ENCODE results near the gene HTRA1.
A peak's percentile ranks its signal among the peaks of the same experiment; 100 is the strongest.

The HTRA1 gene

DNA sequence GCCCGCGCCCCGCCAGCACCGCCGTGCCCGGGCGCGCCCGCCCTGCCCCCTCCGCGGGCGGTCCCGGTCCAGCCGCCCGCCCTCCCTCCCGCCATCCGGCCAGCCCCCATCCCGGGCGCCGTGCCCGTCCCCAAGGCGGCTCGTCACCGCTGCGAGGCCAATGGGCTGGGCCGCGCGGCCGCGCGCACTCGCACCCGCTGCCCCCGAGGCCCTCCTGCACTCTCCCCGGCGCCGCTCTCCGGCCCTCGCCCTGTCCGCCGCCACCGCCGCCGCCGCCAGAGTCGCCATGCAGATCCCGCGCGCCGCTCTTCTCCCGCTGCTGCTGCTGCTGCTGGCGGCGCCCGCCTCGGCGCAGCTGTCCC lies at the start of gene HTRA1:
Gene HTRA1, plus strand, starts transcription at position 187 of the 362 bp plus-strand sequence. Its CDS starts 100 bp downstream, at position 287.
- Histone ChIP-seq H3K27me3 (ENCODE audit: insufficient read depth, low read length) (no peaks in the 10 kb centered on the region), H2AFZ (ENCODE audit: low read length, unreplicated experiment) (peak within 1 kb of the TSS; percentile 57), H3K36me3 (ENCODE audit: insufficient read depth, low read length) (0 out of 2 replicates have a peak, but pooled peaks cover 8% of the 10 kb centered on the region), H3K79me2 (ENCODE audit: control insufficient read depth, insufficient read depth, low read length, unreplicated experiment) (peaks cover 45% of the 10 kb centered on the region), H3K4me1 (ENCODE audit: control insufficient read depth, insufficient read depth, low read length, unreplicated experiment) (peaks cover 33% of the 10 kb centered on the region), H3K27ac (ENCODE audit: low read depth, low read length) (peak within 1 kb of the TSS; percentile 51; the same call in 1 of the 2 replicates), H3K4me3 (ENCODE audit: low read depth, low read length) (peak within 1 kb of the TSS; percentile 86)

DNA sequence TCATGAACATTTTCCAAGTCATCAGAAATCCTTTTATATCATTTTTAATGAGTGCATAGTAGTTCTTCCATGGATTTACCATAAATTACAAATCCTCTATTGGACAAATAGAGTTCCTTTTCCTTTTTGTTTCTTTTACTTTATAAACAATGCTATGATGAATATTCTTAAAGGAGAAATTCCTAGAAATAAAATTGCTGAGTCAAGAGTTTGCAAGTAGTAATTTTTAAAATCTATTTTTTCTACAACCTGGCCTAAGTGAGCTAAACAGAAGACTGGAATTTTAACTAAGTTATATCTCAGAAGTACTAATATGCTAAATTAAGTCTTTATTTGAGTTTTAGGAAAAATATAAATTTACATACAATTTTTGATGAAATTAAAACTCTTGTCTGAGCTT lies 48.0 kb upstream of the HTRA1 start:
- no peak overlapping the region for H3K4me3 ChIP-seq (ENCODE audit: low read depth, low read length)
- no peak overlapping the region for H2AFZ ChIP-seq (ENCODE audit: low read length, unreplicated experiment)
- H3K36me3 ChIP-seq (ENCODE audit: insufficient read depth, low read length) = peaks cover 10% of the 10 kb centered on the region
- H3K4me1 ChIP-seq (ENCODE audit: control insufficient read depth, insufficient read depth, low read length, unreplicated experiment) = peaks cover 10% of the 10 kb centered on the region
- H3K79me2 ChIP-seq (ENCODE audit: control insufficient read depth, insufficient read depth, low read length, unreplicated experiment) = no peaks in the 10 kb centered on the region
- no peak overlapping the region for H3K27ac ChIP-seq (ENCODE audit: low read depth, low read length)
- no peaks in the 10 kb centered on the region for H3K27me3 ChIP-seq (ENCODE audit: insufficient read depth, low read length)

DNA sequence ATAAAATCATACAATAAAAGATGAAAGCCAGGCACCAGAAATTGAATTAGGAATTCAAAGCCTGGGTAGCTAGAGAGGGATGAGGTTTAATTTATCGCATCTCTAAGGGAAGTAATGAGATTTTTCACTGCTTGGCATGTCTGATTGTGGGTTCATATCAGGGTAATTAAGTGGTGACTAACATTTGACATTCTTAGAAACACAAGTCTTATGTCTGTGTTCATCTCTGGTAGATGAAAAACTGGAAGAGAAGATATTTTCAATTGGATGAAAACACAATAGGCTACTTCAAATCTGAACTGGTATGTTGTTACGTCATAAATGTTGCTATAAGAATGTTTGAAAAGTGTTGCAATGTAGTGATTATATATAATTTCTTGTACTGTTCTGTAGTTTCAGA lies 43.7 kb upstream of the HTRA1 start:
- H3K36me3 ChIP-seq (ENCODE audit: insufficient read depth, low read length) = peaks cover 10% of the 10 kb centered on the region
- peak overlapping the region; percentile 5 for H3K27ac ChIP-seq (ENCODE audit: low read depth, low read length)
- H3K4me3 ChIP-seq (ENCODE audit: low read depth, low read length) = no peak overlapping the region
- no peaks in the 10 kb centered on the region for H3K79me2 ChIP-seq (ENCODE audit: control insufficient read depth, insufficient read depth, low read length, unreplicated experiment)
- no peak overlapping the region for H2AFZ ChIP-seq (ENCODE audit: low read length, unreplicated experiment)
- H3K27me3 ChIP-seq (ENCODE audit: insufficient read depth, low read length) = no peaks in the 10 kb centered on the region
- H3K4me1 ChIP-seq (ENCODE audit: control insufficient read depth, insufficient read depth, low read length, unreplicated experiment) = peaks cover 46% of the 10 kb centered on the region

DNA sequence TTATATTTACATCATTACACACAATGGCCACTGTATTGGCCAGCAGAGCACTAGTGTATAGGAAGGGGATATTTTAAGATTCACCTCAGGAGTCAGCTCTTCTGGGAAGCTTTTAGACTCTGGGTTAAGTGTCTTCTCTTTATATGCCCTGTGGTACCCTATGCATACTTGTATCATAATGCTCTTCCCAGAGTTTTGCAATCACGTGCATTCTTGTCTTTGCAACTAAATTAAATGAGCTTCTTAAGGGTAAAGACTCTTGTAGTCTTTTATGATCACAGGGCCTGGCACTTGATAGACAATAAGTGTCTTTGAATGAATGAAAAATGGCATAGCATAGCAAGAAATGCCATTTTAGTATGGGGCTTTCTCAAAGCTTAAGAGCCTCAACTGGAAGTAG lies 42.3 kb upstream of the HTRA1 start:
- Histone ChIP-seq H3K79me2 (ENCODE audit: control insufficient read depth, insufficient read depth, low read length, unreplicated experiment) (no peaks in the 10 kb centered on the region), H3K4me3 (ENCODE audit: low read depth, low read length) (no peak overlapping the region), H3K36me3 (ENCODE audit: insufficient read depth, low read length) (peaks cover under 1% of the 10 kb centered on the region), H3K4me1 (ENCODE audit: control insufficient read depth, insufficient read depth, low read length, unreplicated experiment) (peaks cover 46% of the 10 kb centered on the region), H2AFZ (ENCODE audit: low read length, unreplicated experiment) (no peak overlapping the region), H3K27me3 (ENCODE audit: insufficient read depth, low read length) (no peaks in the 10 kb centered on the region), H3K27ac (ENCODE audit: low read depth, low read length) (peak overlapping the region; percentile 79; the same call in 1 of the 2 replicates)

DNA sequence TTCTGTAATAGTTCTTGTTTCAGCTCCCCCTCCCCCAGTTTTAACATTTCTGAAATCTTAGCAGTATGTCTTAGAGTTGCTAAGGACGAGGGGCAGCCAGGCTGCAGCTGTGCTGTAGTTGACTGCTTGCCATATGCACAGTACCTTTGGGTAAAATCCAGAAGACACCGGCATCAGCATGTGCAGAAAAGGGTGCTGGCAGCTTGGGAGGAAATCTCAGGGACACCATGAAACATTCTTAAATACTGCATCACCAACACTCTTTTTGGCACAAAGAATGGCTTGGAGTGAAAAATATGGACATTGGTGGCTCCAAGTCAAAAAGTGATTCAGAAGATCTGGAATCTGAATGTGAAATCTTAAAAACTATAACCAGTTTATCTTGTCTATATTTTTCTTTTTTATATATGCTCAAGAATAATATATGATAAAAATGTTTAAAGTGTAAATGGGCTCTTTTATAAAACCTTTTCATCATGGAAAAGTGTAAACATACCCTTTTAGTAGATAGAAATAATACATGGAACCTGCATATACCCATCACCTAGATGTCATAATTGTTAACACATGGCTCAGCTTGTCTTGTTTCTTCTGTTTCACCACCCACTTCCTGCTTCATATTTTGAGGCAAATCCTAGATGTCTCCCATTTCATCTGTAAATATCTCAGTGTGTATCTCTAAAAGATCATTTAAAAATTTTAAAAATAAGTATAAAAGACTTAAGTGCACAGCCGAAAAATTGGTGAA lies 41.3 kb upstream of the HTRA1 start:
- no peak overlapping the region for H2AFZ ChIP-seq (ENCODE audit: low read length, unreplicated experiment)
- H3K36me3 ChIP-seq (ENCODE audit: insufficient read depth, low read length) = no peaks in the 10 kb centered on the region
- no peaks in the 10 kb centered on the region for H3K79me2 ChIP-seq (ENCODE audit: control insufficient read depth, insufficient read depth, low read length, unreplicated experiment)
- H3K27ac ChIP-seq (ENCODE audit: low read depth, low read length) = peak overlapping the region; percentile 79
- H3K27me3 ChIP-seq (ENCODE audit: insufficient read depth, low read length) = no peaks in the 10 kb centered on the region
- no peak overlapping the region for H3K4me3 ChIP-seq (ENCODE audit: low read depth, low read length)
- H3K4me1 ChIP-seq (ENCODE audit: control insufficient read depth, insufficient read depth, low read length, unreplicated experiment) = peaks cover 46% of the 10 kb centered on the region

DNA sequence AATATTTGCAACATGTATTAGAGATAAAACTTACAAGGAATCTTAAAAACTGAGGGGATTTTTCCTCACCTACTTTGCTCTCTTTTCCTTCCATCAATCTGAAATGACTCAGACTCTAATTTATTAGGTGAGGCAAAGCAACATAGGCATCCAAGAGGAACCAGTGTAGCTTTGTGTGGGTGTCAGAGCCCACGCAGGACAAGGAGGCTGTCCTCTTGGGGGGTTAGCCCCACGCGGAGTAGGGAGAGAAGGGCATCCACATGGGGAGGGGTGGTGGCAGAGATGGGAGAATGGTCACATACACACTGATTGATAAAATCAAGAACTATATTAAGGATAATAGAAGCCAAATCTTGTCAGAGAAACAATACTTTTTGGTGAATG lies 40.7 kb upstream of the HTRA1 start:
- H3K27ac ChIP-seq (ENCODE audit: low read depth, low read length) = peak overlapping the region; percentile 79
- no peak overlapping the region for H2AFZ ChIP-seq (ENCODE audit: low read length, unreplicated experiment)
- H3K4me3 ChIP-seq (ENCODE audit: low read depth, low read length) = 0 out of 2 replicates have a peak overlapping the region, but pooled peaks have one; percentile 9
- no peaks in the 10 kb centered on the region for H3K36me3 ChIP-seq (ENCODE audit: insufficient read depth, low read length)
- peaks cover 46% of the 10 kb centered on the region for H3K4me1 ChIP-seq (ENCODE audit: control insufficient read depth, insufficient read depth, low read length, unreplicated experiment)
- H3K27me3 ChIP-seq (ENCODE audit: insufficient read depth, low read length) = no peaks in the 10 kb centered on the region
- no peaks in the 10 kb centered on the region for H3K79me2 ChIP-seq (ENCODE audit: control insufficient read depth, insufficient read depth, low read length, unreplicated experiment)

DNA sequence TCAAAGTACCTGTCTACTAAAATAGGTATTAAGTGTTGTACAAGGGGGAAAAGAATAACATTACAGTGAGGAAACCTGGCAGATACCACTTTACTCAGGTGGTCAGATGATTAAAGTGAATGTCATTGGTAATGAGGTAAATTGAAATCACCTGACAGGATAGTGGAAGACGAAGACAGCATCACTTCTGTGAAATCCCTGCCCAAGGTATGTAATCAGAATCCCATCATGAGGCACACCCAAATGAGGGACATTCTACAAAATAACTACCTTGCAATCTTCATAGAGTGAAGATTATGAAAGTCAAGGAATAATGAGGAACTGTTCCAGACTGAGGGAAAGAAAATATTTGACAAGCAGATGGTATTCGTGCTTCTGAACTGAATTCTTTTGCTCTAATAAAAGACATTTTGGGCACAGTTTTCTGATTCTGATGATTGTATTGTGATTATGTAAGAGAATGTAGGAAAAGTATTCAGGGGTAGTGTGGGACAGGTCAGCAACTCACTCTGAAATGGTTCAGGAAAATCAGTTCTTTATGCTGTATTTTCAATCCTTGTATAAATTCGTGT lies 40.2 kb upstream of the HTRA1 start:
- Histone ChIP-seq H3K27ac (ENCODE audit: low read depth, low read length) (peak overlapping the region; percentile 79), H3K79me2 (ENCODE audit: control insufficient read depth, insufficient read depth, low read length, unreplicated experiment) (no peaks in the 10 kb centered on the region), H3K4me3 (ENCODE audit: low read depth, low read length) (0 out of 2 replicates have a peak overlapping the region, but pooled peaks have one; percentile 9), H3K36me3 (ENCODE audit: insufficient read depth, low read length) (no peaks in the 10 kb centered on the region), H3K4me1 (ENCODE audit: control insufficient read depth, insufficient read depth, low read length, unreplicated experiment) (peaks cover 46% of the 10 kb centered on the region), H3K27me3 (ENCODE audit: insufficient read depth, low read length) (no peaks in the 10 kb centered on the region), H2AFZ (ENCODE audit: low read length, unreplicated experiment) (no peak overlapping the region)

DNA sequence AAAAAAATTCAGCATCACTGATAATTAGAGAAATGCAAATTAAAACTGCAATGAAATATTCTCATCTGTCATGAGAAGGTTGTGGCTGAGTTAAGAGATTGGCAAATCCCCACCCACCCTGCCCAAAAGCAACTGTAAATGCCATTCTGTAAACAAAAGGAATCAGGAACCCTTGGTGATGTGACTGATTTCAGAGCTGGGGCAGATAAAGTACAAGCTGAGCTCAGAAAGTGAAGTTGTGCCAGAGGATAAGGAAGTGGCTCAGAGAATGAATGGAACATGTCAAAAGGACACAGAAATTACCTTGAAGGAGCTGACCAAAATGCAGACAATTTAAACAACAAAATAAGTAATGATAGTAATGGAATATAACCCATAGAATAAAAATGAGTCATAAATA lies 39.6 kb upstream of the HTRA1 start:
- no peak overlapping the region for H2AFZ ChIP-seq (ENCODE audit: low read length, unreplicated experiment)
- H3K27me3 ChIP-seq (ENCODE audit: insufficient read depth, low read length) = no peaks in the 10 kb centered on the region
- H3K36me3 ChIP-seq (ENCODE audit: insufficient read depth, low read length) = no peaks in the 10 kb centered on the region

DNA sequence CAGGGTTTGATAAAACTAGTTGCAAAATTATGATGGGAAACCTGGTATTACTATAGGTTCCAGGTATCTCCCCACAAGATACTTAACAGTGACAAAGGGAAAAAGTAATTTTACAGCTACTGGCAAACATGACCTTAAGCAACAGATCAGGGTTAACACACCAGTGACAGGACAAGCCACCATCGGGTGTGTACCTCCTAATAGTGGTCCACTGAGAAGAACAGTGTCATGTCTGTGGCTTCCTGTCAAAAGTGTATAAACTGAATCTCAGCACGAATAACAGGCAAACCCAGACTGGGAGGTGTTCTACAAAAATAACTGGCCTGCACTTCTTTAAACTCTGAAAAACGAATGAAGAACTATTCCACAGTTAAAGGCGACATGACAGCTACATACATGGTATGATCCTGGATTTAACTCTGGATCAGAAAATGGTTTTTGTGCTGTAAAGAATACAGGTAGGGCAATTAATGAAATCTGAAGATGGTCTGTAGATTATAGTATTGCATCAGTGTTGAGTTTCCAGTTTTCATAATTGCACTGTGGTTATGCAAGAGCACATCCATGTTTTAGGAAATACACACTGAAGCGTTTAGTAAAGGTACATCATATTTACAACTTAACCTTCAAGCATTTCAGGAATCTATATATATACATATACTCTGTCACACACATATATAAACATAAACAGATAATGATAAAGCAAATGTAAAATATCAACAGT lies 38.9 kb upstream of the HTRA1 start:
- Histone ChIP-seq H3K36me3 (ENCODE audit: insufficient read depth, low read length) (no peaks in the 10 kb centered on the region), H3K27ac (ENCODE audit: low read depth, low read length) (no peak overlapping the region), H3K4me3 (ENCODE audit: low read depth, low read length) (no peak overlapping the region), H2AFZ (ENCODE audit: low read length, unreplicated experiment) (no peak overlapping the region), H3K79me2 (ENCODE audit: control insufficient read depth, insufficient read depth, low read length, unreplicated experiment) (no peaks in the 10 kb centered on the region), H3K4me1 (ENCODE audit: control insufficient read depth, insufficient read depth, low read length, unreplicated experiment) (peaks cover 45% of the 10 kb centered on the region), H3K27me3 (ENCODE audit: insufficient read depth, low read length) (no peaks in the 10 kb centered on the region)

More for the DNA sequence above, 39.6 kb upstream of the HTRA1 start:
- Histone ChIP-seq H3K4me3 (ENCODE audit: low read depth, low read length) (no peak overlapping the region), H3K27ac (ENCODE audit: low read depth, low read length) (no peak overlapping the region), H3K4me1 (ENCODE audit: control insufficient read depth, insufficient read depth, low read length, unreplicated experiment) (peaks cover 46% of the 10 kb centered on the region), H3K79me2 (ENCODE audit: control insufficient read depth, insufficient read depth, low read length, unreplicated experiment) (no peaks in the 10 kb centered on the region)

DNA sequence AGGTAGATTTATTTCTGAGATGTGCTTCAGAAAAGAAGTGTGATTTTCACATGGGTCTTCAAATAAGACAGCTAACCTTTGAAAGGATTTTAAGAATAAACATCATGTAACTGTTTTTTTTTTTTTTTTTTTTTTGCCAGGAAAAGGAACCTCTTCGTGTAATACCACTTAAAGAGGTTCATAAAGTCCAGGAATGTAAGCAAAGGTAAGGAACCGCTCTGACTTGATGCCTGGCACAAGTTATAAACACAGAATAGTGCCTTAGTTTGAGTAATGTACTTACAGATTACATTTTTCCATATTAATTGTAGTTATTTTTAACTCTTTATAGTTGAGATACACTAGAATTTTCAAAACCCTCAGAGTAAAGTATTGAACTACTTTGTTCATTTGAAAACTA lies 37.3 kb upstream of the HTRA1 start:
- Histone ChIP-seq H3K27ac (ENCODE audit: low read depth, low read length) (no peak overlapping the region), H3K4me1 (ENCODE audit: control insufficient read depth, insufficient read depth, low read length, unreplicated experiment) (peaks cover 29% of the 10 kb centered on the region), H3K36me3 (ENCODE audit: insufficient read depth, low read length) (no peaks in the 10 kb centered on the region), H3K27me3 (ENCODE audit: insufficient read depth, low read length) (no peaks in the 10 kb centered on the region), H3K4me3 (ENCODE audit: low read depth, low read length) (no peak overlapping the region), H2AFZ (ENCODE audit: low read length, unreplicated experiment) (no peak overlapping the region), H3K79me2 (ENCODE audit: control insufficient read depth, insufficient read depth, low read length, unreplicated experiment) (no peaks in the 10 kb centered on the region)

All from ACC112 (cell line).